Upper lobe of left lung (tissue), 6 donors: ENCODE results near the gene CSRP1. TPM values are rescaled to one million over a fixed set of nuclear protein-coding genes. Genes with fewer than 3 reads are reported as not detected.
A peak's percentile ranks its signal among the peaks of the same experiment; 100 is the strongest.

Experiments used
- ATAC-seq, 2 donors: fragments of 200-7000 bp; cut with Tn5 transposase; one replicate each; pipeline ENCODE4 v1.9.1; 2022; ENCODE audit warnings: mild to moderate bottlenecking in 2 of 2, moderate library complexity in 2 of 2; ENCODE audit not compliant: low FRiP score in 2 of 2
- DNase-seq, 2 donors: peaks; one replicate each; pipeline ENCODE4 v3.0.0-alpha.2; 2019 to 2020
- H3K27ac ChIP-seq, 4 donors: fragments of 200-600 bp; sonication (generic); one replicate each; pipeline ENCODE4 v1.5.1; 2016 to 2019
- H3K27me3 ChIP-seq, 4 donors: fragments of 200-600 bp; sonication (generic); one replicate each; pipeline ENCODE4 v1.5.1; 2017 to 2019
- H3K36me3 ChIP-seq, 4 donors: fragments of 200-600 bp; sonication (generic); one replicate each; pipeline ENCODE4 v1.5.1; 2016 to 2019
- H3K4me1 ChIP-seq, 4 donors: fragments of 200-600 bp; sonication (generic); one replicate each; pipeline ENCODE4 v1.5.1; 2018 to 2019
- H3K4me3 ChIP-seq, 4 donors: fragments of 200-600 bp; sonication (generic); one replicate each; pipeline ENCODE4 v1.5.1; 2017 to 2019; ENCODE audit warnings: mild to moderate bottlenecking in 2 of 4, moderate library complexity in 1 of 4
- H3K9me3 ChIP-seq, 4 donors: fragments of 200-600 bp; sonication (generic); one replicate each; pipeline ENCODE4 v1.5.1; 2018 to 2019
- CTCF ChIP-seq, 6 experiments: fragments of 450-650 bp in 4 of 6; fragments of 200-600 bp in 2 of 6; sonication (generic) in 2 of 6; IDR thresholded peaks; one replicate each; pipeline ENCODE4 v1.5.1; 2016 to 2019; ENCODE audit warnings: antibody characterized with exemption in 6 of 6
- EP300 ChIP-seq, 4 donors: sonication (generic); formaldehyde crosslinking; IDR thresholded peaks; one replicate each; pipeline ENCODE4 v1.5.1; 2017; ENCODE audit warnings: antibody characterized with exemption in 4 of 4, control low read depth in 2 of 4
- POLR2A ChIP-seq, 4 donors: fragments of 450-650 bp; IDR thresholded peaks; one replicate each; pipeline ENCODE4 v1.5.1; 2016 to 2017; ENCODE audit warnings: antibody characterized with exemption in 4 of 4, mild to moderate bottlenecking in 2 of 4
- POLR2AphosphoS5 ChIP-seq, 2 donors: sonication (generic); formaldehyde crosslinking; IDR thresholded peaks; one replicate each; pipeline ENCODE4 v1.5.1; 2017; ENCODE audit warnings: antibody characterized with exemption in 2 of 2
- WGBS, 2 donors: methylation state at CpG; one replicate each; pipeline ENCODE4 v1.1.5; 2017 to 2018; 5-methylcytosine and 5-hydroxymethylcytosine counted together
- total RNA-seq, 6 donors: library from RNA; depleted of rRNA in 4 of 6; stranded (reverse); fragments of >200 nt in 4 of 6; gene quantifications; one replicate each; pipeline versions ENCODE4 v1.1.0 to v1.2.1, GENCODE V29; 2016 to 2021
- donor health status: DM: no; HTN: no; CAD: no; lungs with moderate emphysema.
- donor health status: DM: no; HTN: yes; CAD: no; lungs with severe emphysema.

The CSRP1 gene
- total RNA-seq, 6 donors from 2014 or later = 200 to 495 (median 327) TPM

GRCh38 chr1:201509601-201510374 is 2.9 kb upstream of the CSRP1 start:
- ATAC-seq = no peak
- no peaks in the 10 kb centered on the region for H3K27me3 ChIP-seq
- no peaks in the 10 kb centered on the region for H3K9me3 ChIP-seq
- peaks cover 46 to 56% (median 47%) of the 10 kb centered on the region in 4 donors for H3K4me1 ChIP-seq
- H3K4me3 ChIP-seq = no peak overlapping the region
- H3K27ac ChIP-seq = no peak overlapping the region
- TF ChIP-seq CTCF (IDR thresholded peaks at IDR 0.05) = no peak
- no peak for TF ChIP-seq POLR2A (IDR thresholded peaks at IDR 0.05)
- TF ChIP-seq POLR2AphosphoS5 (IDR thresholded peaks at IDR 0.05) = no peak
- no peak for TF ChIP-seq EP300 (IDR thresholded peaks at IDR 0.05)
- whole genome bisulfite sequencing, 2 donors = 91 to 94% methylated on average over 2 of the region's 2 CpGs
- no peaks in the 10 kb centered on the region for H3K36me3 ChIP-seq
- DNase-seq = no peak

- no peak for DNase-seq
- peaks cover 54 to 65% (median 55%) of the 10 kb centered on the region in 4 donors for H3K4me1 ChIP-seq
- no peaks in the 10 kb centered on the region for H3K9me3 ChIP-seq
- TF ChIP-seq CTCF (IDR thresholded peaks at IDR 0.05) (no peak), EP300 (IDR thresholded peaks at IDR 0.05) (no peak), POLR2A (IDR thresholded peaks at IDR 0.05) (no peak), POLR2AphosphoS5 (IDR thresholded peaks at IDR 0.05) (no peak)
- no peak overlapping the region for H3K4me3 ChIP-seq
- no peaks in the 10 kb centered on the region for H3K27me3 ChIP-seq
- H3K27ac ChIP-seq = peak overlapping the region in 1 of 4 donors; percentile 88
- whole genome bisulfite sequencing, 2 donors = 88 to 92% methylated on average over 2 of the region's 2 CpGs
- ATAC-seq = no peak
- H3K36me3 ChIP-seq = no peaks in the 10 kb centered on the region
Observed at GRCh38 chr1:201508809-201509208, 1.9 kb upstream of the CSRP1 start.

GRCh38 chr1:201507360-201507675 is 395 bp upstream of the CSRP1 start:
- no peaks in the 10 kb centered on the region for H3K36me3 ChIP-seq
- H3K9me3 ChIP-seq = no peaks in the 10 kb centered on the region
- H3K4me1 ChIP-seq = peaks cover 58 to 69% (median 62%) of the 10 kb centered on the region in 4 donors
- WGBS, 2 donors = 26 to 54% methylated on average over 5 to 10 of the region's 11 CpGs
- no peaks in the 10 kb centered on the region for H3K27me3 ChIP-seq
- no peak for ATAC-seq
- TF ChIP-seq POLR2AphosphoS5 (IDR thresholded peaks at IDR 0.05) (no peak), CTCF (IDR thresholded peaks at IDR 0.05) (no peak), EP300 (IDR thresholded peaks at IDR 0.05) (no peak), POLR2A (IDR thresholded peaks at IDR 0.05) (no peak)
- peak overlapping the region; percentile 56 to 87 (median 80) for H3K4me3 ChIP-seq
- no peak for DNase-seq
- H3K27ac ChIP-seq = peak overlapping the region; percentile 88 to 94 (median 92)

- ATAC-seq (no peak), DNase-seq (no peak)
- Histone ChIP-seq H3K4me3 (peak overlapping the region; percentile 56 to 87 (median 80)), H3K4me1 (peaks cover 58 to 69% (median 62%) of the 10 kb centered on the region in 4 donors), H3K27ac (peak overlapping the region; percentile 88 to 94 (median 92)), H3K36me3 (no peaks in the 10 kb centered on the region), H3K9me3 (no peaks in the 10 kb centered on the region), H3K27me3 (no peaks in the 10 kb centered on the region)
- 34 to 39% methylated on average over 3 of the region's 3 CpGs for WGBS, 2 donors
- TF ChIP-seq POLR2A (IDR thresholded peaks at IDR 0.05) (no peak), POLR2AphosphoS5 (IDR thresholded peaks at IDR 0.05) (no peak), EP300 (IDR thresholded peaks at IDR 0.05) (no peak), CTCF (IDR thresholded peaks at IDR 0.05) (no peak)
Observed at GRCh38 chr1:201506092-201506491, 831 bp downstream of the CSRP1 start.

GRCh38 chr1:201505503-201505890 is 1.4 kb downstream of the CSRP1 start:
- DNase-seq (peak in 1 of 2 donors; percentile 57), ATAC-seq (peak in 1 of 2 donors; percentile 22)
- H3K36me3 ChIP-seq = no peaks in the 10 kb centered on the region
- H3K4me1 ChIP-seq = peaks cover 64 to 75% (median 66%) of the 10 kb centered on the region in 4 donors
- WGBS, 2 donors = 2 to 10% methylated on average over 4 of the region's 4 CpGs
- H3K27me3 ChIP-seq = no peaks in the 10 kb centered on the region
- peak overlapping the region; percentile 88 to 94 (median 92) for H3K27ac ChIP-seq
- H3K9me3 ChIP-seq = no peaks in the 10 kb centered on the region
- peak in 1 of 2 donors; percentile 62 for TF ChIP-seq POLR2AphosphoS5 (IDR thresholded peaks at IDR 0.05)
- peak in 1 of 4 donors; percentile 30 for TF ChIP-seq EP300 (IDR thresholded peaks at IDR 0.05)
- no peak for TF ChIP-seq CTCF (IDR thresholded peaks at IDR 0.05)
- peak in 1 of 4 donors; percentile 50 for TF ChIP-seq POLR2A (IDR thresholded peaks at IDR 0.05)
- peak overlapping the region; percentile 13 to 84 (median 66) for H3K4me3 ChIP-seq
